HG02885 (cell line): ENCODE results near the gene CDKN1A.
"Not testable (repeated sequence)": the region's sequence is repeated elsewhere in the genome, so short reads cannot be mapped to it uniquely, and the experiment has no call there.

Experiments used
- ATAC-seq: cut with Tn5 transposase; IDR thresholded peaks from one replicate; pipeline ENCODE4 v1.9.1; 2021; ENCODE audit warnings: mild to moderate bottlenecking; ENCODE audit not compliant: unreplicated experiment, poor library complexity

Gene CDKN1A

GRCh38 chr6:36717231-36717825, 38.8 kb downstream of the CDKN1A start:
- no peak for ATAC-seq

GRCh38 chr6:36717871-36718540, 39.5 kb downstream of the CDKN1A start:
- ATAC-seq: no peak

GRCh38 chr6:36718560-36718959, 40.0 kb downstream of the CDKN1A start:
- ATAC-seq: no peak

- no peak for ATAC-seq
Measured at GRCh38 chr6:36719126-36719525, 40.6 kb downstream of the CDKN1A start.

- no peak for ATAC-seq
Measured at GRCh38 chr6:36720251-36721141, 42.0 kb downstream of the CDKN1A start.

- ATAC-seq: no peak
Measured at GRCh38 chr6:36721369-36722140, 43.0 kb downstream of the CDKN1A start.

- no peak for ATAC-seq
Measured at GRCh38 chr6:36722365-36722764, 43.9 kb downstream of the CDKN1A start.

GRCh38 chr6:36722879-36723278, 44.4 kb downstream of the CDKN1A start:
- no peak for ATAC-seq

- ATAC-seq: not testable (repeated sequence)
Measured at GRCh38 chr6:36723992-36724391, 45.5 kb downstream of the CDKN1A start.

GRCh38 chr6:36724514-36725390, 46.2 kb downstream of the CDKN1A start:
- no peak for ATAC-seq

GRCh38 chr6:36725581-36725980, 47.1 kb downstream of the CDKN1A start:
- ATAC-seq: no peak

GRCh38 chr6:36727505-36728021, 49.0 kb downstream of the CDKN1A start:
- ATAC-seq: no peak

GRCh38 chr6:36728289-36729160, 50.0 kb downstream of the CDKN1A start:
- no peak for ATAC-seq

- ATAC-seq: no peak
Measured at GRCh38 chr6:36729161-36729524, 50.6 kb downstream of the CDKN1A start.

- no peak for ATAC-seq
Measured at GRCh38 chr6:36730424-36731380, 52.2 kb downstream of the CDKN1A start.

- no peak for ATAC-seq
Measured at GRCh38 chr6:36731622-36732310, 53.3 kb downstream of the CDKN1A start.

GRCh38 chr6:36733300-36733699, 54.8 kb downstream of the CDKN1A start:
- no peak for ATAC-seq
